Heart left ventricle (tissue), 13 donors: ENCODE data around the gene CLEC4A.
"Not testable (repeated sequence)": the region's sequence is repeated elsewhere in the genome, so short reads cannot be mapped to it uniquely, and the experiment has no call there.

Source experiments
- CTCF ChIP-seq, 12 donors: fragments of 200-600 bp; sonication (generic) in 4 of 12; IDR thresholded peaks; one replicate each; pipeline versions ENCODE4 v1.5.0 to v1.8.0; 2018 to 2022; ENCODE audit warnings: antibody characterized with exemption in 12 of 12, mild to moderate bottlenecking in 5 of 12
- POLR2A ChIP-seq, 2 donors: fragments of 450-650 bp; IDR thresholded peaks; one replicate each; pipeline ENCODE4 v1.6.1; 2017; ENCODE audit warnings: antibody characterized with exemption in 2 of 2, mild to moderate bottlenecking in 2 of 2, moderate library complexity in 2 of 2
- donor health status: ischemic (EF 13 %, LVEDD 7.1; RV severe dilation, severe dysfunction).
- donor health status: DM: no; HTN: yes; CAD: no.
- donor health status: DM: no; HTN: no; CAD: no.
- donor health status: ischemic (EF 25% LVEDD 6.9; RV normal size, moderate dysfunction).
- donor health status: ischemic (EF 25% LVEDD 5.7; RV mildly dilated, moderate dysfunction).
- donor health status: ischemic (EF 35%, LVEDD 5.7; RV mildly dilated, moderate dysfunction).
- donor health status: nonischemic (EF 11% LVEDD 7.7; RV severe dilation, severe dysfunction).
- donor health status: DM: yes; HTN: yes; CAD: no.
- donor health status: PGD.
- donor health status: ischemic (EF 29% LVEDD 5.4; RV normal size, mild dysfunction).
- donor health status: nonischemic (EF 23%, LVEDD 6.1; RV moderate dilation, normal function).

- not testable (repeated sequence) for TF ChIP-seq CTCF, POLR2A (IDR thresholded peaks at IDR 0.05)
Observed at GRCh38 chr12:8113117-8113516, 10.3 kb upstream of the CLEC4A start.
